HG03521 (cell line): ENCODE results near the gene SERPINA12.

ENCODE experiments used
- ATAC-seq: cut with Tn5 transposase; IDR thresholded peaks from one replicate; pipeline ENCODE4 v1.9.1; 2021; ENCODE audit warnings: mild to moderate bottlenecking, moderate library complexity; ENCODE audit not compliant: unreplicated experiment

The SERPINA12 gene

DNA sequence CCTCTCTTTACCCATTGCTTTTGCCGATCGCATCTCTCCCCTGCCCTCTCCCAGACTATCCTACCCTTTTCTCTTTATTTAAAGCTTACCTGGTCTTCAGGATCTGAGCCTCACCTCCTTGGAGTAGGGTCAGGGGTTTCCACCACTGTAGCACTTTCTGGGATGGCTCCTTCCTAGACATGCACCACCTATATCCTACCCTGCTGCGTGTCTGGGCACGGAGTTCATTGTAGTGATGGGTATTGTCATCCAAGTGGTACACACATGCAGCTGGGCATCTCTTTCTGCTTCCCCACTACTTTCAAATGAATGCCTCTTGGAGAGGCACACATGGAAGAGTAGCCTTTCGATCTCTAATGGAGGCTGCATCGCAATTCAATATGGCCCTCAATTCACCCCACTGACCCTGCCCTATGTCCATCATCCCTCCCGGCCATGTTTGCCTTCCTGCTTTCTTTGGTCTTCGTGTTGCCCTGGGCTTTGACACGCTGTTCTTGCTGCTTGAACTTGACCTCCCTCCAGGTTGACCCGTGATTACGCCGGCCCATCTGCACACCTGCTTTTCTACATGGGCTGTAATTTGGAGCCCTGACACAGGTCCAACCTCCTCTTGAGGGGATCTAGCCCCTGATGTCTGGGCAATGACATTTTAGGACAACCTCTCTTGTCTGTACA, 67.6 kb downstream of the SERPINA12 start:
- no peak for ATAC-seq

DNA sequence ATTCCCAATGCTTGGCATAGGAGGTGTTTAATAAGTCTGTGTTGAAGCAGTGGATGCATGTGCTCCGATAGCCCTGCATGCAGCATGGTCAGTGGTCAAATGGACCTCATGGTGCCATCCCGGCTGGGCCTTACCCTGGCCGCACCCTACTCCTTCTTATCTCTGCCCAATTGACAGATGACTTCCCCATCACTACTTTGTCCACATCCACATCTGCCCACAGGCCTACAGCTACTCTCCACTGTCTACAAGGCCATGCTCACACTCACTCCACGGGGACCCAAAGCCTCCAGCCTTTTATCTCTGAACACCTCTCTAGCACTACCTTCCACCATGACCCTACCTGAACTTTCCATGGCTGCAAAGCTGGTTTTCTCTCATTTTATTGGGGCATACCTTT, 68.1 kb downstream of the SERPINA12 start:
- no peak for ATAC-seq

DNA sequence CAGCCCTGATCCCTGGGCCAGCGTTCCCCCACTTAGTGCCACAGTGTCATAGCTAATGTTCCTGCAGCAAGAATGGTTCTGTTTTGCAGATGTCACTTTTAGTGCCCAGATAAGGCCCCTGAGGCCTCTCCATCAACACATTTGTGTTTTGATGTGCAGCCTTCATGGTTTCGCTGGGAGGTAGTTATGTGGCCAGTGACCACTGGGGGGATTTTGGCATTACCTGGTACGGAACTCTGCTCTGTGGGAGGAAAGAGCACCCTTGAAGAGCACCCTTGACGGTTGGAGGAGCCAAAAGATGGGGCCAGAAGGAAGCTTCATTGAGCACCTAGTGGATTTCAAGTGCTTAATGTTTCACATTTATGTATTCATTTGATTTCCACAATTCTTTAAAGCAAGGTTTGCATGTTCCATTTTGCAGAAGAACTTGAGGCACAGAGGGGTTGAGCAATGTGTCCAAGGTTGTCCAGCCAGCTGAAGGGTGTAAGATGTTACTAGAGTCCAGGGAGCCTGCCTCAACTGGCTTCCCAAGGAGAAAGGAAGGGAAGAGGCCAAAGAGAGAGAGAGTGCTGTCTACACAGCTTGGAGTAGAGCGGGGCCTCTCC, 69.7 kb downstream of the SERPINA12 start:
- ATAC-seq = no peak
